Cardiac muscle cell (in vitro differentiated cells and primary cell): ENCODE results near the gene MEGF11. TPM values are rescaled to one million over a fixed set of nuclear protein-coding genes. Genes with fewer than 3 reads are reported as not detected.
"Not testable (repeated sequence)": the region's sequence is repeated elsewhere in the genome, so short reads cannot be mapped to it uniquely, and the experiment has no call there.

Experiments used
- DNase-seq, 2 donors: peaks; one replicate each; pipeline versions ENCODE4 v3.0.0 to v3.0.0-alpha.2; 2010 to 2017; ENCODE audit warnings: low read depth in 1 of 2, low spot score in 1 of 2
- H3K27ac ChIP-seq: fragments of 200-600 bp; sonication (generic); 2 replicates; pipeline ENCODE4 v1.5.1; 2016
- H3K27me3 ChIP-seq: fragments of 200-600 bp; sonication (generic); 2 replicates; pipeline ENCODE4 v1.6.0; 2016; ENCODE audit warnings: control low read depth
- H3K36me3 ChIP-seq: fragments of 200-600 bp; sonication (generic); 2 replicates; pipeline ENCODE4 v1.5.1; 2016; ENCODE audit warnings: control low read depth
- H3K4me1 ChIP-seq: fragments of 200-600 bp; sonication (generic); 2 replicates; pipeline ENCODE4 v1.8.1; 2017; ENCODE audit warnings: low read depth, mild to moderate bottlenecking, mixed run types
- H3K4me3 ChIP-seq: fragments of 200-600 bp; sonication (generic); 2 replicates; pipeline ENCODE4 v1.5.1; 2016; ENCODE audit warnings: mild to moderate bottlenecking
- H3K9me3 ChIP-seq: fragments of 200-600 bp; sonication (generic); 2 replicates; pipeline ENCODE4 v1.5.1; 2017; ENCODE audit warnings: low read depth, mild to moderate bottlenecking, control low read depth
- CTCF ChIP-seq: IDR thresholded peaks from 2 replicates; pipeline ENCODE4 v1.5.1; 2012; ENCODE audit warnings: low read depth, mild to moderate bottlenecking, low read length
- polyA plus RNA-seq: library from polyadenylated mRNA; unstranded; fragments of >200 nt; fragmentation: Nextera tagmentation; extraction: Ambion mirVana; gene quantifications from 2 replicates; pipeline ENCODE4 v1.2.1, GENCODE V29; 2016
- total RNA-seq: library from RNA; depleted of rRNA; stranded (reverse); fragments of >200 nt; gene quantifications from 2 replicates; pipeline ENCODE4 v1.2.3, GENCODE V29; 2016

Gene MEGF11
- total and polyA plus RNA-seq, 2 experiments from 2014 or later = 0.30 TPM; not detected in 1

- H3K36me3 ChIP-seq = no peaks in the 10 kb centered on the region
- no peak overlapping the region for H3K4me3 ChIP-seq
- no peaks in the 10 kb centered on the region for H3K9me3 ChIP-seq
- DNase-seq = peak in 1 of 2 donors; percentile 40
- H3K4me1 ChIP-seq = no peaks in the 10 kb centered on the region
- TF ChIP-seq CTCF = no peak
- H3K27ac ChIP-seq = no peak overlapping the region
- H3K27me3 ChIP-seq = no peaks in the 10 kb centered on the region
These were observed 246.6 kb downstream of the MEGF11 start for GRCh38 chr15:66006986-66007385.

GRCh38 chr15:66004618-66005262 lies 248.8 kb downstream of the MEGF11 start:
- Histone ChIP-seq H3K27me3 (no peaks in the 10 kb centered on the region), H3K4me1 (no peaks in the 10 kb centered on the region), H3K4me3 (no peak overlapping the region), H3K9me3 (no peaks in the 10 kb centered on the region), H3K36me3 (no peaks in the 10 kb centered on the region), H3K27ac (no peak overlapping the region)
- peak; percentile 53 to 83 for DNase-seq
- TF ChIP-seq CTCF = no peak

GRCh38 chr15:66003129-66003528 lies 250.4 kb downstream of the MEGF11 start:
- H3K9me3 ChIP-seq, DNase-seq, H3K27ac ChIP-seq, H3K4me3 ChIP-seq, H3K27me3 ChIP-seq, H3K36me3 ChIP-seq, H3K4me1 ChIP-seq: not testable (repeated sequence)

GRCh38 chr15:66001717-66002426 lies 251.7 kb downstream of the MEGF11 start:
- Histone ChIP-seq H3K4me1 (peaks cover 7% of the 10 kb centered on the region), H3K4me3 (no peak overlapping the region), H3K27ac (no peak overlapping the region), H3K36me3 (no peaks in the 10 kb centered on the region), H3K27me3 (no peaks in the 10 kb centered on the region), H3K9me3 (no peaks in the 10 kb centered on the region)
- DNase-seq = peak in 1 of 2 donors; percentile 38
- TF ChIP-seq CTCF = no peak

- no peak overlapping the region for H3K27ac ChIP-seq
- H3K36me3 ChIP-seq = no peaks in the 10 kb centered on the region
These were observed 252.5 kb downstream of the MEGF11 start for GRCh38 chr15:66001042-66001441.

More at GRCh38 chr15:66001042-66001441, 252.5 kb downstream of the MEGF11 start:
- DNase-seq = no peak
- no peaks in the 10 kb centered on the region for H3K9me3 ChIP-seq
- peaks cover 7% of the 10 kb centered on the region for H3K4me1 ChIP-seq
- no peak for TF ChIP-seq CTCF
- H3K27me3 ChIP-seq = no peaks in the 10 kb centered on the region
- no peak overlapping the region for H3K4me3 ChIP-seq
